ENCODE data around the gene PEX12. TPM values are rescaled to one million over a fixed set of nuclear protein-coding genes. Genes with fewer than 3 reads are reported as not detected.

PEX12 gene
- total RNA-seq (2021) (4.7 to 6.5 TPM (median 5.2 TPM) in 3 replicates), Bru-seq, nascent RNA (percentile 71 among the genes with signal in this experiment)
- long read RNA-seq, experiment 1, transcript PEX12-201 (3 exons, 2,675 nt): major isoform, 19 of 20 reads
- long read RNA-seq, experiment 1, partial matches to known transcripts: 0 of 20 reads
- long read RNA-seq, experiment 1, other reads (novel, unspliced or antisense): 1 of 20 reads
- long read RNA-seq, experiment 2, transcript PEX12-201 (3 exons, 2,675 nt): major isoform, 8 of 13 reads
- long read RNA-seq, experiment 2, partial matches to known transcripts: 3 of 13 reads
- long read RNA-seq, experiment 2, other reads (novel, unspliced or antisense): 2 of 13 reads
- long read RNA-seq, experiment 3, transcript PEX12-201 (3 exons, 2,675 nt): major isoform, 6 of 6 reads
- long read RNA-seq, experiment 3, partial matches to known transcripts: 0 of 6 reads
- long read RNA-seq, experiment 3, other reads (novel, unspliced or antisense): 0 of 6 reads

DNA sequence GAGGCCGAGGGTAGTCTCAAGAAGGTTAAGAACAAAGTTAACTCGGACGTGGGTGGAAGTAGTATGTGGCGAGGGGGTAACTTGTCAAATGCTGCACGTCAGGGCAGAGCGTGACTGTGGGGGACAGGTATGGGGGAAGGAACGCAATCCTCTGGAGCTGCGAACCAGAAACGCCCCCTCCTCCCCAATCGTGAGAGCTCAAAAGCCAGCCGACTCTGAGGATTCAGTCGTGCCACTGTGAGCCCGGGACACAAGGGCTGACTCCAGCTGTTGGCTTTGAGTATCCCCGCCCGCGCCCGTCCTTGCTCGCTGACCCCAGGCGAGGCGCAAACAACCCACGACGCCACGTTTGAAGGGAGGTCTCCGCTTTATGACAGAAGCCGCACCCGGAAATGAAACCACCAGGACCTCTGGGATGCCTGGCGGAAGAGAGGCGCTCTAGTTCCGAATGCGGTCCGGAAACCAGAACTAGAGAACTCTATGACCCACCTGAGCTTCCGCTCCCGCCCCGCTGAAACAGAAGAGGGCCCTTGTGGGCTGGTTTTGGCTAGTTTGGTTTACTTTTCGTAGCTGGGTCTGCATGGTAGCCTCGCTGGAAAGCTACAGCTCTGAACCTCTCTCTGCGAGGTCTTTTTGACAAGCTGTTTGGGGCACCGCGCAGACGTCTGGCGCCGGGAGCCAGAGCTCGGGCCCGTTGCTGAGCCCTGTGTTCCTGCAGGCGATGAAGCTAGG lies at the start of gene PEX12:
Gene PEX12, minus strand, starts transcription at position 375 of the 732 bp plus-strand sequence. CDS start 550 bp downstream, outside the sequence.
- CTCF ChIA-PET: interaction anchor here (0.6 to 3.7 kb wide), 12 partner anchors 9 to 743 kb away, joined by 3 to 31 read pairs (median 6); partner anchors contain the start of genes AP2B1 and RAD51D
- peak; percentile 96 for ATAC-seq
- POLR2A ChIA-PET: interaction anchor here (0.6 to 1.9 kb wide), 9 partner anchors 8 to 513 kb away, joined by 3 to 17 read pairs (median 5); partner anchors contain the start of genes AP2B1 and TAF15
- Mint-ChIP-seq H3K4me1 (peaks cover 11% of the 10 kb centered on the region; the same call in 1 of the 2 replicates), H3K27me3 (ENCODE audit: low read depth) (peaks cover 4% of the 10 kb centered on the region), H3K4me3 (peak within 1 kb of the TSS; percentile 90), H3K9me3 (no peaks in the 10 kb centered on the region), H3K36me3 (peaks cover 4% of the 10 kb centered on the region; the same call in 1 of the 2 replicates), H3K27ac (peak within 1 kb of the TSS; percentile 89)
- DNase-seq (ENCODE audit: low spot score): peak; percentile 83
- TF ChIP-seq MXD4 (CRISPR knock-in tag; IDR thresholded peaks at IDR 0.05; ENCODE audit: borderline replicate concordance) (no peak), SMAD4 (CRISPR knock-in tag; IDR thresholded peaks at IDR 0.05) (no peak), ETV6 (CRISPR knock-in tag; IDR thresholded peaks at IDR 0.05) (peak; percentile 98), NR2C2 (CRISPR knock-in tag; IDR thresholded peaks at IDR 0.05) (peak; percentile 80), ZNF423 (CRISPR knock-in tag; IDR thresholded peaks at IDR 0.05) (no peak), GTF2I (CRISPR knock-in tag; conservative IDR thresholded peaks at IDR 0.05) (no peak), OVOL2 (CRISPR knock-in tag; IDR thresholded peaks at IDR 0.05; ENCODE audit: borderline replicate concordance) (no peak), ZNF416 (CRISPR knock-in tag; IDR thresholded peaks at IDR 0.05) (no peak), ESRRA (CRISPR knock-in tag; IDR thresholded peaks at IDR 0.05; ENCODE audit: borderline replicate concordance) (peak; percentile 38; the same call in 1 of the 2 replicates), SOX15 (CRISPR knock-in tag; IDR thresholded peaks at IDR 0.05) (no peak), ELF4 (CRISPR knock-in tag; IDR thresholded peaks at IDR 0.05; ENCODE audit: low read depth) (no peak)
- TF ChIP-seq, protein P1, sequence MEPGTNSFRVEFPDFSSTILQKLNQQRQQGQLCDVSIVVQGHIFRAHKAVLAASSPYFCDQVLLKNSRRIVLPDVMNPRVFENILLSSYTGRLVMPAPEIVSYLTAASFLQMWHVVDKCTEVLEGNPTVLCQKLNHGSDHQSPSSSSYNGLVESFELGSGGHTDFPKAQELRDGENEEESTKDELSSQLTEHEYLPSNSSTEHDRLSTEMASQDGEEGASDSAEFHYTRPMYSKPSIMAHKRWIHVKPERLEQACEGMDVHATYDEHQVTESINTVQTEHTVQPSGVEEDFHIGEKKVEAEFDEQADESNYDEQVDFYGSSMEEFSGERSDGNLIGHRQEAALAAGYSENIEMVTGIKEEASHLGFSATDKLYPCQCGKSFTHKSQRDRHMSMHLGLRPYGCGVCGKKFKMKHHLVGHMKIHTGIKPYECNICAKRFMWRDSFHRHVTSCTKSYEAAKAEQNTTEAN (CRISPR knock-in tag; IDR thresholded peaks at IDR 0.05): no peak
- TF ChIP-seq, protein P2, sequence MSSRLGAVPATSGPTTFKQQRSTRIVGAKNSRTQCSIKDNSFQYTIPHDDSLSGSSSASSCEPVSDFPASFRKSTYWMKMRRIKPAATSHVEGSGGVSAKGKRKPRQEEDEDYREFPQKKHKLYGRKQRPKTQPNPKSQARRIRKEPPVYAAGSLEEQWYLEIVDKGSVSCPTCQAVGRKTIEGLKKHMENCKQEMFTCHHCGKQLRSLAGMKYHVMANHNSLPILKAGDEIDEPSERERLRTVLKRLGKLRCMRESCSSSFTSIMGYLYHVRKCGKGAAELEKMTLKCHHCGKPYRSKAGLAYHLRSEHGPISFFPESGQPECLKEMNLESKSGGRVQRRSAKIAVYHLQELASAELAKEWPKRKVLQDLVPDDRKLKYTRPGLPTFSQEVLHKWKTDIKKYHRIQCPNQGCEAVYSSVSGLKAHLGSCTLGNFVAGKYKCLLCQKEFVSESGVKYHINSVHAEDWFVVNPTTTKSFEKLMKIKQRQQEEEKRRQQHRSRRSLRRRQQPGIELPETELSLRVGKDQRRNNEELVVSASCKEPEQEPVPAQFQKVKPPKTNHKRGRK (CRISPR knock-in tag; IDR thresholded peaks at IDR 0.05; ENCODE audit: borderline replicate concordance): no peak
- TF ChIP-seq, protein P3, sequence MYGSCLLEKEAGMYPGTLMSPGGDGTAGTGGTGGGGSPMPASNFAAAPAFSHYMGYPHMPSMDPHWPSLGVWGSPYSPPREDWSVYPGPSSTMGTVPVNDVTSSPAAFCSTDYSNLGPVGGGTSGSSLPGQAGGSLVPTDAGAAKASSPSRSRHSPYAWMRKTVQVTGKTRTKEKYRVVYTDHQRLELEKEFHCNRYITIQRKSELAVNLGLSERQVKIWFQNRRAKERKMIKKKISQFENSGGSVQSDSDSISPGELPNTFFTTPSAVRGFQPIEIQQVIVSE (CRISPR knock-in tag; IDR thresholded peaks at IDR 0.05; ENCODE audit: borderline replicate concordance): no peak
- TF ChIP-seq, protein P4, sequence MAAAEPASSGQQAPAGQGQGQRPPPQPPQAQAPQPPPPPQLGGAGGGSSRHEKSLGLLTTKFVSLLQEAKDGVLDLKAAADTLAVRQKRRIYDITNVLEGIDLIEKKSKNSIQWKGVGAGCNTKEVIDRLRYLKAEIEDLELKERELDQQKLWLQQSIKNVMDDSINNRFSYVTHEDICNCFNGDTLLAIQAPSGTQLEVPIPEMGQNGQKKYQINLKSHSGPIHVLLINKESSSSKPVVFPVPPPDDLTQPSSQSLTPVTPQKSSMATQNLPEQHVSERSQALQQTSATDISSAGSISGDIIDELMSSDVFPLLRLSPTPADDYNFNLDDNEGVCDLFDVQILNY (CRISPR knock-in tag; IDR thresholded peaks at IDR 0.05): peak; percentile 69; the same call in 1 of the 2 replicates
- TF ChIP-seq, protein P5, sequence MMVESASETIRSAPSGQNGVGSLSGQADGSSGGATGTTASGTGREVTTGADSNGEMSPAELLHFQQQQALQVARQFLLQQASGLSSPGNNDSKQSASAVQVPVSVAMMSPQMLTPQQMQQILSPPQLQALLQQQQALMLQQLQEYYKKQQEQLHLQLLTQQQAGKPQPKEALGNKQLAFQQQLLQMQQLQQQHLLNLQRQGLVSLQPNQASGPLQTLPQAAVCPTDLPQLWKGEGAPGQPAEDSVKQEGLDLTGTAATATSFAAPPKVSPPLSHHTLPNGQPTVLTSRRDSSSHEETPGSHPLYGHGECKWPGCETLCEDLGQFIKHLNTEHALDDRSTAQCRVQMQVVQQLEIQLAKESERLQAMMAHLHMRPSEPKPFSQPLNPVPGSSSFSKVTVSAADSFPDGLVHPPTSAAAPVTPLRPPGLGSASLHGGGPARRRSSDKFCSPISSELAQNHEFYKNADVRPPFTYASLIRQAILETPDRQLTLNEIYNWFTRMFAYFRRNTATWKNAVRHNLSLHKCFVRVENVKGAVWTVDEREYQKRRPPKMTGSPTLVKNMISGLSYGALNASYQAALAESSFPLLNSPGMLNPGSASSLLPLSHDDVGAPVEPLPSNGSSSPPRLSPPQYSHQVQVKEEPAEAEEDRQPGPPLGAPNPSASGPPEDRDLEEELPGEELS (CRISPR knock-in tag; IDR thresholded peaks at IDR 0.05): no peak
- TF ChIP-seq, protein P6, sequence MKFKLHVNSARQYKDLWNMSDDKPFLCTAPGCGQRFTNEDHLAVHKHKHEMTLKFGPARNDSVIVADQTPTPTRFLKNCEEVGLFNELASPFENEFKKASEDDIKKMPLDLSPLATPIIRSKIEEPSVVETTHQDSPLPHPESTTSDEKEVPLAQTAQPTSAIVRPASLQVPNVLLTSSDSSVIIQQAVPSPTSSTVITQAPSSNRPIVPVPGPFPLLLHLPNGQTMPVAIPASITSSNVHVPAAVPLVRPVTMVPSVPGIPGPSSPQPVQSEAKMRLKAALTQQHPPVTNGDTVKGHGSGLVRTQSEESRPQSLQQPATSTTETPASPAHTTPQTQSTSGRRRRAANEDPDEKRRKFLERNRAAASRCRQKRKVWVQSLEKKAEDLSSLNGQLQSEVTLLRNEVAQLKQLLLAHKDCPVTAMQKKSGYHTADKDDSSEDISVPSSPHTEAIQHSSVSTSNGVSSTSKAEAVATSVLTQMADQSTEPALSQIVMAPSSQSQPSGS (CRISPR knock-in tag; IDR thresholded peaks at IDR 0.05; ENCODE audit: borderline replicate concordance, low read depth): no peak
- TF ChIP-seq, protein P7, sequence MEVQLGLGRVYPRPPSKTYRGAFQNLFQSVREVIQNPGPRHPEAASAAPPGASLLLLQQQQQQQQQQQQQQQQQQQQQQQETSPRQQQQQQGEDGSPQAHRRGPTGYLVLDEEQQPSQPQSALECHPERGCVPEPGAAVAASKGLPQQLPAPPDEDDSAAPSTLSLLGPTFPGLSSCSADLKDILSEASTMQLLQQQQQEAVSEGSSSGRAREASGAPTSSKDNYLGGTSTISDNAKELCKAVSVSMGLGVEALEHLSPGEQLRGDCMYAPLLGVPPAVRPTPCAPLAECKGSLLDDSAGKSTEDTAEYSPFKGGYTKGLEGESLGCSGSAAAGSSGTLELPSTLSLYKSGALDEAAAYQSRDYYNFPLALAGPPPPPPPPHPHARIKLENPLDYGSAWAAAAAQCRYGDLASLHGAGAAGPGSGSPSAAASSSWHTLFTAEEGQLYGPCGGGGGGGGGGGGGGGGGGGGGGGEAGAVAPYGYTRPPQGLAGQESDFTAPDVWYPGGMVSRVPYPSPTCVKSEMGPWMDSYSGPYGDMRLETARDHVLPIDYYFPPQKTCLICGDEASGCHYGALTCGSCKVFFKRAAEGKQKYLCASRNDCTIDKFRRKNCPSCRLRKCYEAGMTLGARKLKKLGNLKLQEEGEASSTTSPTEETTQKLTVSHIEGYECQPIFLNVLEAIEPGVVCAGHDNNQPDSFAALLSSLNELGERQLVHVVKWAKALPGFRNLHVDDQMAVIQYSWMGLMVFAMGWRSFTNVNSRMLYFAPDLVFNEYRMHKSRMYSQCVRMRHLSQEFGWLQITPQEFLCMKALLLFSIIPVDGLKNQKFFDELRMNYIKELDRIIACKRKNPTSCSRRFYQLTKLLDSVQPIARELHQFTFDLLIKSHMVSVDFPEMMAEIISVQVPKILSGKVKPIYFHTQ (CRISPR knock-in tag; IDR thresholded peaks at IDR 0.05): no peak
- TF ChIP-seq, protein P8, sequence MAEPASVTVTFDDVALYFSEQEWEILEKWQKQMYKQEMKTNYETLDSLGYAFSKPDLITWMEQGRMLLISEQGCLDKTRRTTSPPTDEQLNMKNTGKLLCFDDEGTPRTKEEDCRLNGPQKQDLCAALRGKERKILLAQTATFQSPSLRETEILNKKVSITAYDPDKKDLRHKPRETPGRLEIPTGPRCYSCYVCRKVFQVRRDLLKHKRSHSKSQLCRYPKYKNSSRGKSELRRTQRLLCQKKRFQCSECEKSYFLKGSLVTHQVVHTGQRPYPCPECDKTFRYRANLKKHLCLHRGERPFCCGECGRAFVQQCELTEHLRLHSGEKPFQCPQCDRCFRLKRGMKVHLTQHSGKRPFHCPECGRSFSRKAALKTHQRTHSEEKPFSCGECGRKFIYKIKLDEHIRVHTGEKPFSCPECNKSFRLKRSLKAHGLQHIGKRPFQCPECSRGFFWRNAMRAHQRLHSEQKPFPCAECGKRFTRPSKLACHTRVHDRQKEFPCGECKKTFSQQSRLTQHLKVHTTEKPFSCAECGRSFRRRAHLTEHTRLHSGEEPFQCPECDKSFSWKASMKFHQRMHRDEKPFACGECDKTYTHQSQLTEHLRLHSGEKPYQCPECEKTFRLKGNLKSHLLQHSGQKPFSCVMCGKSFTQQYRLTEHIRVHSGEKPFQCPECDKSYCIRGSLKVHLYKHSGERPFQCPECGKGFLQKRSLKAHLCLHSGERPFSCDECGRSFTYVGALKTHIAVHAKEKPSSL (CRISPR knock-in tag; conservative IDR thresholded peaks at IDR 0.05): no peak
